K562 (cell line): ENCODE results near the gene PRDM16. TPM values are rescaled to one million over a fixed set of nuclear protein-coding genes. Genes with fewer than 3 reads are reported as not detected.
A peak's percentile ranks its signal among the peaks of the same experiment; 100 is the strongest.

ENCODE experiments used
- ATF6 ChIP-seq: sonication (generic); formaldehyde crosslinking; IDR thresholded peaks from 2 replicates; pipeline ENCODE4 v1.4.0; 2020; ENCODE audit warnings: mild to moderate bottlenecking, missing genetic modification reagents
- CBX8 ChIP-seq: fragments of 200-600 bp; sonication (generic); IDR thresholded peaks from 2 replicates; pipeline ENCODE4 v1.6.1; 2012; ENCODE audit warnings: borderline replicate concordance, mixed run types, low read depth, mild to moderate bottlenecking, moderate library complexity, mixed read lengths, low read length, control low read depth, inconsistent platforms; ENCODE audit not compliant: poor library complexity, severe bottlenecking; ENCODE audit errors: extremely low read depth
- CCAR2 ChIP-seq: fragments of 200-400 bp; formaldehyde crosslinking; IDR thresholded peaks from 2 replicates; pipeline ENCODE4 v1.6.1; 2017; ENCODE audit warnings: mild to moderate bottlenecking, low read depth, low read length
- CTBP1 ChIP-seq: fragments of 450-650 bp; IDR thresholded peaks from 2 replicates; pipeline ENCODE4 v1.6.1; 2016; ENCODE audit warnings: borderline replicate concordance
- CTCF ChIP-seq, 3 experiments: IDR thresholded peaks in 2 of 3; conservative IDR thresholded peaks in 1 of 3; 2 replicates each; pipeline ENCODE4 v1.5.1; 2011 to 2012; ENCODE audit warnings: low read length in 3 of 3, mild to moderate bottlenecking in 3 of 3, control low read depth in 2 of 3, improper control_type of control experiment in 1 of 3, inconsistent platforms in 1 of 3, low read depth in 1 of 3, mixed read lengths in 1 of 3, moderate library complexity in 1 of 3; ENCODE audit not compliant: insufficient read depth in 2 of 3
- ETV1 ChIP-seq: fragments of 450-650 bp; conservative IDR thresholded peaks from 2 replicates; pipeline ENCODE4 v1.6.1; 2016; ENCODE audit warnings: missing genetic modification characterization, control low read depth, low read depth, missing compliant biosample characterization
- HMG20A ChIP-seq: fragments of 450-650 bp; formaldehyde crosslinking; conservative IDR thresholded peaks from 2 replicates; pipeline ENCODE4 v1.4.0; 2020; ENCODE audit warnings: mild to moderate bottlenecking, mixed read lengths
- HNRNPK ChIP-seq: fragments of 200-400 bp; formaldehyde crosslinking; IDR thresholded peaks from one replicate; pipeline ENCODE4 v1.6.1; 2018; ENCODE audit warnings: mild to moderate bottlenecking, low read depth, low read length; ENCODE audit not compliant: poor library complexity, severe bottlenecking
- L3MBTL2 ChIP-seq: fragments of 450-650 bp; IDR thresholded peaks from 2 replicates; pipeline ENCODE4 v1.6.1; 2016; ENCODE audit warnings: mild to moderate bottlenecking, moderate library complexity
- MCM5 ChIP-seq: fragments of 450-650 bp; IDR thresholded peaks from 2 replicates; pipeline ENCODE4 v1.6.1; 2016; ENCODE audit warnings: low read depth
- REST ChIP-seq, 2 experiments: fragments of 450-650 bp; formaldehyde crosslinking in 1 of 2; IDR thresholded peaks; 2 replicates each; pipeline versions ENCODE4 v1.4.0 to v1.6.1; 2014 to 2020; ENCODE audit warnings: mild to moderate bottlenecking in 2 of 2, borderline replicate concordance in 1 of 2, low read depth in 1 of 2
- STAG1 ChIP-seq: sonication (generic); formaldehyde crosslinking; IDR thresholded peaks from 2 replicates; pipeline ENCODE4 v1.5.0; 2020; ENCODE audit warnings: missing genetic modification reagents, borderline replicate concordance
- ZNF212 ChIP-seq: fragments of 450-650 bp; formaldehyde crosslinking; IDR thresholded peaks from 2 replicates; pipeline ENCODE4 v1.4.0; 2020; ENCODE audit warnings: mild to moderate bottlenecking
- polyA plus RNA-seq, 8 experiments: library from polyadenylated mRNA; depleted of rRNA in 4 of 8; stranded (reverse) in 5 of 8; unstranded in 3 of 8; fragments of >200 nt; fragmentation: Nextera tagmentation in 2 of 8; fragmentation: Illumina TruSeq in 1 of 8; extraction: Ambion mirVana in 2 of 8; extraction: Trizol in 1 of 8; gene quantifications; 2 replicates each; pipeline versions ENCODE4 v1.2.1 to v1.2.3, GENCODE V29; 2011 to 2014; ENCODE audit warnings: inconsistent platforms in 1 of 8, missing spikeins in 1 of 8
- total RNA-seq, 7 experiments: library from RNA; depleted of rRNA in 6 of 7; stranded (reverse); fragments of >200 nt in 6 of 7; fragmentation: Illumina TruSeq in 2 of 7; extraction: Trizol in 2 of 7; gene quantifications; 2 replicates each; pipeline versions ENCODE4 v1.2.1 to v1.2.3, GENCODE V29; 2011 to 2021; ENCODE audit warnings: low replicate concordance in 1 of 7

Gene PRDM16
- total and polyA plus RNA-seq, 9 of the 15 experiments (the other 6 are each of a cell fraction or from before 2014, with no cell fraction given): 0.10 to 0.27 TPM; not detected in 7

GRCh38 chr1:3471356-3472087, 402.5 kb downstream of the PRDM16 start (continued):
- TF ChIP-seq REST (IDR thresholded peaks at IDR 0.05; ENCODE audit: borderline replicate concordance) (peak; percentile 35; the same call in 1 of the 2 replicates), REST (CRISPR knock-in tag; IDR thresholded peaks at IDR 0.05; ENCODE audit: low read depth) (no peak), L3MBTL2 (peak; percentile 50; the same call in 1 of the 2 replicates), CCAR2 (no peak), MCM5 (no peak), HNRNPK (no peak), HMG20A (CRISPR knock-in tag) (no peak), CBX8 (no peak), ZNF212 (CRISPR knock-in tag) (no peak), CTBP1 (0 out of 2 replicates have a peak, but pooled peaks have one; percentile 32), CTCF (IDR thresholded peaks at IDR 0.05 in 2 of 3, conservative IDR thresholded peaks at IDR 0.05 in 1 of 3; ENCODE audit: insufficient read depth in 2 of 3, low read depth in 1 of 3, low read length in 3 of 3) (peak; percentile 43 to 54 (median 50); a peak in 4 of 6 replicates), ATF6 (no peak), ETV1 (tag) (no peak), STAG1 (CRISPR knock-in tag) (0 out of 2 replicates have a peak, but pooled peaks have one; percentile 13)
